ENCODE results near the gene ATP11A.

The ATP11A gene

GRCh38 chr13:112899281-112900225 lies 209.7 kb downstream of the ATP11A start:
- DNase-seq: no peak

- no peak for DNase-seq
Observed at GRCh38 chr13:112900226-112900600, 210.4 kb downstream of the ATP11A start.

GRCh38 chr13:112900691-112901091 lies 210.9 kb downstream of the ATP11A start:
- DNase-seq: no peak

GRCh38 chr13:112902101-112902651 lies 212.3 kb downstream of the ATP11A start:
- DNase-seq: no peak

- no peak for DNase-seq
Observed at GRCh38 chr13:112902669-112903068, 212.8 kb downstream of the ATP11A start.

DNA sequence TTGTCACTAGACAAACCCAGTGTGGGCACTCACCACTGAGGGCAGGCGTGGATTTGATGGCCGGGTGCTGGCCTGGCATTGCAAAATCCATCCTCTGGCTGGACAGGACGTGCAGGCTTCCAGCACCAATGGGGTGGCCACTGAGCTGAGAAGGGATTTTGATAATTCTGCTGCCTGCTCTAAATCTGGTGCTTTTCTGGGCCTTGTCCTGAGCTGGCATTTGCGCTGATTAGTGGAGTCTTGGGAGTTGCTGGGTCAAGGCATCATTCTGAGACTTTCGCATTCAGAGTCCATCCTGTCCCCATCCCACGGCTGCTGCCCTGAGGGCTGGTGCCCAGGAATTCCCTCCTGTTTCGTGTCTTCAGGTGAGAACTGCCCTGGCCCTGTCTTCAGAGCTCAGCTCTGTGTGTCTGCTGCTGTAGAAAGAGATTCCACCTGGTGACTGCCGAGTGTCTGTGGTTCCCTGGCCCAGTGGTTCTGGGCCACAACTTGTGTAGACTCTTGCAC lies 213.3 kb downstream of the ATP11A start:
- no peak for DNase-seq

DNA sequence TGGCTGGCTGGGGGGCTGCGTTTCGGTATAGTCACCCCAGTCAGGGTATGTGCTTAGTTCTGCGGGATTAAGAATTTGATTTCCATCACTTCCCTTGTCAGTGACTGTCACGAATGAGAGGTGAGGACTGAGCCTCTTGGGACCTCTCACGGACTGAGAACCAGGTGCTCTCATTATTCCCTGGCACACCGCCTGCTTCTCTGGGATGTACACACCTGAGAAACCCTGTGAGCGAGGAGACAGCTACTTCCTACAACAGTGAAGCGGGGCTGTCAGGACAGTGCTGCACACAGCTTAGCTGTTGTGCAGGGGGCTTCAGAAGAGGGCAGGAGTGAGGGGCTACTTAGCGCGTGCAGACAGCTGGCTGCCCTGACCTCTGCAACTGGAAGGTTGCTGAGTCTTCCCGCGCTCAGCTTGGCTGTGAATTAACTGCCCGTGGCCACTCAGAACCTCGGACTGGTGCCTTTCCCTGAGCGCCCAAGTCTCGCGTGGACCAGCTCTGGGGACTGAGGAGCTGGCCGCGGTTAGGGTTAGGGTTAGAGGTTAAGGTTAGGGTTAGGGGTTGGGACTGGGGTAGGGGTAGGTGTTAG lies 213.9 kb downstream of the ATP11A start:
- DNase-seq: peak; percentile 54

DNA sequence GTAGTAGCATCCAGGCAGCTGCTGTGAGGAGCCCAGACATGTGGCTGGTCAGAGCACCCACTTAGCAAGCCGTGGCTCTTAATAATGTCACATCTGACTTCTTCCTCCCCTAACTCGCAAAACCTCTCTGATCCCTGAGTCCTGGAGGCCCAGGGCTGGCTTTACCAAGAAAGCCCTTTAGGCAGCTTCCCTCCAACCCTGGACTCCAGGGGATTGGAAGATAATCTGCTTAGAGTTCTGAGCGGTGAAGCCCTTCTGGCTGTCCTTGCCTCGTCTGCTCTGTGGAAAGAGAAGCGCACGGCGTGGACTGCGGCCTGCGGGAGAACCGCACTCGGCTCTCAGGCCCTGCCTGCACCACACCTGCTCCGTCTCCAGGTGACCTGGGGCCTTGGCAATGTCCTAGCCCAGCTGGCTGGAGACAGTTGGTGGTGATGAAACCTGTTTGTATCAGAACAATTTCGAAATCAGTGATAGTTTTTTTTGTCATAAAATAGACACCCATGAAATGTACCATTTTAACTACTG lies 214.7 kb downstream of the ATP11A start:
- no peak for DNase-seq

GRCh38 chr13:112905086-112905485 lies 215.2 kb downstream of the ATP11A start:
- no peak for DNase-seq

- no peak for DNase-seq
Observed at GRCh38 chr13:112905619-112905989, 215.8 kb downstream of the ATP11A start.

GRCh38 chr13:112905990-112906641 lies 216.3 kb downstream of the ATP11A start:
- no peak for DNase-seq

DNA sequence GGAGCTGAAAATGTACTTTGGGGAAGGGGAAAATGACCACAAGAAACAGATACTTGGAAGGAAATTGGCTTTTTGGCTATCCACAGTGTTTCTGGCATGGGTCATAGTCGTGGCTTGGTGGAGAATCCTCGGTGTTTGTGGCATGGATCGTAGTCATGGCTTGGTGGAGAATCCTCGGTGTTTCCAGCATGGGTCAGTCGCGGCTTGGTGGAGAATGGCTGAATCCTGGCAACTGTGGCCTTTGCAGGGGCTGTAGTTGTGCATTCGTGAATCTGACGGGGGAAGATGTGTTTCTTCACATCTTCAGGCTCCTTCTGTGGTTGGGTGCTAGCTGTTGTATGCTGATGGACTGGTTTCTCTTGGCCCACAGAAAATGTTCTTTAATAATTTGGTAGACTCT lies 217.4 kb downstream of the ATP11A start:
- no peak for DNase-seq

- DNase-seq: no peak
Observed at GRCh38 chr13:112907871-112908331, 218.1 kb downstream of the ATP11A start.

- DNase-seq: no peak
Observed at GRCh38 chr13:112908342-112908741, 218.5 kb downstream of the ATP11A start.

- no peak for DNase-seq
Observed at GRCh38 chr13:112910016-112910415, 220.2 kb downstream of the ATP11A start.

DNA sequence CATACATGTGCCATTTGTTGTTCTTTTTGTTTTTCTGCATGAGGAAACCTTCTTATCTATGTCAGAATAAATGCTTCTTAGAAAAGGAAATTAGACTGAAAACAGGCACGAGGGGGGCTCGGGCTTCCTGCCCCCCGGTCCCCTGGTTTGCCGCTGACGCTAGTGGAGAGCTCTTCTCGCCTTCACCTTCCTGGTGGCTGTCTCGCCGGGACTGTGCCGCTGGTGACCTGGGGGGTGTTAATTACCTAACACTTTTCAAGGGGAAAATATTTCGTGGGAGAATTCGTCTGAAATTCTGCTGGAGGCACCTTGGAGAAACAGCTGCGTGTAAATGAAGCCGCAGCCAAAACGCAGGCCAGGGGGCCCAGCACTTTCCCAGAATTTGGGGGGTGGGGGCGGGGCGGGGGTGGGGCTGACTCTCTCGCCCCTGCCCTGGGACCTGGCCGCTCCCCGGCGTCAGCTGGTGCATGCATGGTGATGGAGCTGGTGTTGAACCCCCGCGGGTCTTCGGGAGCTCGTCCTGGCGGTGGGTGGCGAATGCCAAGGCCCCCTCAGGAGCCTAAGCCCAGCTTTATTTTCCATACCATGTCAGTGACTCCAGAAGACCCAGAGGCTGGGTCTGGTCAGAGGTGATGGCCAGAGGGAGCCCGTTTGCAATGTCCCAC lies 220.9 kb downstream of the ATP11A start:
- no peak for DNase-seq

DNA sequence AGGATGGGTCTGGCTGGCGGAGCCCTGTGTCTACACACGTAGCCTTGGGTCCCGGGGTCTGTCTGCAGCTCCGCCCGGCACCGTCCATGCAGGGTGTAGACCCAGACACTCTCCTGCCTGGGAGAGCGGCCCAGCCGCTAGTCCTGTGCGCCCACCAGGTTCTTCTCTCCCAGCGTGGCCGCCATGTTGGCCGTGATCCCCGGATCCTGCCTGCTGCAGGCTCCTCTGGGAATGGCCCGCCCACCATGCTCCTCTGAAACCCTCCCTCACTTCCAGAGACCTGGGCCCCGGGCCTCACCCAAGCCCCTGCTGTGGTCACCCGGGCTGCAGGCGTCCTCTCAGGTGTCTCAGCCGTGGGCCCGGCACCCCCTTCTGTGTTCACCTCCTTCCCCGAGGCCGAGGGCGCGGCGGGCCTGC lies 221.5 kb downstream of the ATP11A start:
- no peak for DNase-seq

DNA sequence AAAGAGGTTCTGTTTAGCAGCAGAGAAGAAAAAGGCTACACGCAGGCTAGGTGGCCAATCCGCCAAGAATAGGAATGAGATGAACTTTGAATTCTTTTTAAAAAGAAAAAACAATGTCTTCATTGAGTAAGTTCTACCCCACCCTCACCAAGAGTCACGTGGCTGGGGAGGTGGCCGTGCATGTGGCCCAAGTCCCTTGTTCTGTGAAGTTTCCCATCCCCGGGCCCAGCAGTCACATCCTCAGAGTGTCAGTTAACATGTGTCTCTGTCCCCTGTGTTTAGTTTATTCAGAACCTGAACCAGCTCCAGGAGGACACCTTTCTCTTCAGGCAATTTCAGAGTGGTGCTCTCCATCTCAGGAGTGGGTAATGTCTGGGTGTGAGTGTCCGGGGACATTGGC lies 222.0 kb downstream of the ATP11A start:
- DNase-seq: no peak

GRCh38 chr13:112912726-112913440 lies 223.0 kb downstream of the ATP11A start:
- no peak for DNase-seq

GRCh38 chr13:112916296-112916695 lies 226.5 kb downstream of the ATP11A start:
- DNase-seq: no peak

DNA sequence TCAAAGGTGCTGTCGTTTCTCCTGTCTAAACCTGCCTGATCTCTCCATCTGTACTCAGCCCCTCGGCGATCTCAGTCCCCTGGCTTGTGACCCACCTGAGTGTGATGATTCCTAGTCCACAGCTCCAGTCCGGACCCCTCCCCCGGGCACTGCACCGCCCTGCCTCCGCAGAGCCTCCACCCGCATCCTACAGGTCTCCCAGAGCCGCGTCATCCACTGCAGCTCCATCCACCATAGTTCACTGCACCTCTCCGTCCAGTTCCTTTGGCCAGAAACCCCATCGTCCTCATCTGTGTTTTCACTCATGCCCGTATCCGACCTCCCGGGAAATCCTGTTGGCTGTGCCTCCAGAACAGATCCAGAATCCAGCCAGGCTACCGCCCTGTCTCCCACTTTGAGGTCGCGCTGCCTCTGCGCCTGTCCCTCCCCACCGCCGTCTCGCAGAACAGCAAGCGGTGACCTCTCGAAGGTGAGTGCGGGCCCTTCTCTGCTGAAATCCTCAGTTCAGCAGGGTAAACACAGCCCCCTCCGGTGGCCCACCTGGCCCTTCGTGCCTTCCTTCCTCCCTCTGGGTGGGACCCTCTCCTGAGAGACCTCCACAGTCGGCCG lies 227.3 kb downstream of the ATP11A start:
- no peak for DNase-seq
